ENCODE results near the gene ZNF578.
"Not testable (repeated sequence)": the region's sequence is repeated elsewhere in the genome, so short reads cannot be mapped to it uniquely, and the experiment has no call there.

ZNF578 gene

GRCh38 chr19:52453324-52454094 lies at the start of gene ZNF578:
Gene ZNF578 (plus strand): TSS chr19:52453553. CDS start chr19:52501846, 48,293 bp downstream.
- H3K36me3 Mint-ChIP-seq (ENCODE audit: low read depth) = peaks cover 80% of the 10 kb centered on the region
- peaks cover 65% of the 10 kb centered on the region for H3K9me3 Mint-ChIP-seq
- H3K4me3 Mint-ChIP-seq = peak within 1 kb of the TSS; percentile 82
- H3K4me1 Mint-ChIP-seq (ENCODE audit: low read depth) = peaks cover 14% of the 10 kb centered on the region
- H3K27ac Mint-ChIP-seq = peak within 1 kb of the TSS; percentile 58
- peaks cover 17% of the 10 kb centered on the region for H3K27me3 Mint-ChIP-seq

- Mint-ChIP-seq H3K4me1 (ENCODE audit: low read depth) (no peaks in the 10 kb centered on the region), H3K36me3 (ENCODE audit: low read depth) (peaks cover 91% of the 10 kb centered on the region), H3K27me3 (no peaks in the 10 kb centered on the region), H3K9me3 (peaks cover 55% of the 10 kb centered on the region), H3K27ac (no peak overlapping the region), H3K4me3 (no peak overlapping the region)
Measured at GRCh38 chr19:52410276-52410675, 43.1 kb upstream of the ZNF578 start.

GRCh38 chr19:52415711-52416110 lies 37.6 kb upstream of the ZNF578 start:
- Mint-ChIP-seq H3K4me3 (no peak overlapping the region), H3K27ac (no peak overlapping the region), H3K36me3 (ENCODE audit: low read depth) (peaks cover 48% of the 10 kb centered on the region), H3K27me3 (no peaks in the 10 kb centered on the region), H3K9me3 (peaks cover 63% of the 10 kb centered on the region), H3K4me1 (ENCODE audit: low read depth) (no peaks in the 10 kb centered on the region)

- Mint-ChIP-seq H3K9me3 (peaks cover 35% of the 10 kb centered on the region), H3K27ac (no peak within 1 kb of the TSS), H3K4me1 (ENCODE audit: low read depth) (no peaks in the 10 kb centered on the region), H3K4me3 (no peak within 1 kb of the TSS), H3K36me3 (ENCODE audit: low read depth) (peaks cover 14% of the 10 kb centered on the region), H3K27me3 (no peaks in the 10 kb centered on the region)
Measured at GRCh38 chr19:52428937-52429336, 24.4 kb upstream of the ZNF578 start, which contains the start of gene ZNF534. Gene ZNF534 (plus strand): TSS chr19:52429148. CDS start chr19:52431475, 2,327 bp downstream.

GRCh38 chr19:52442179-52442578 lies 11.2 kb upstream of the ZNF578 start:
- H3K27me3 Mint-ChIP-seq = no peaks in the 10 kb centered on the region
- no peak overlapping the region for H3K27ac Mint-ChIP-seq
- H3K4me3 Mint-ChIP-seq = no peak overlapping the region
- H3K4me1 Mint-ChIP-seq (ENCODE audit: low read depth) = no peaks in the 10 kb centered on the region
- H3K9me3 Mint-ChIP-seq = peaks cover 53% of the 10 kb centered on the region
- H3K36me3 Mint-ChIP-seq (ENCODE audit: low read depth) = peaks cover 18% of the 10 kb centered on the region

- Mint-ChIP-seq H3K4me1 (ENCODE audit: low read depth) (no peaks in the 10 kb centered on the region), H3K27me3 (peaks cover 8% of the 10 kb centered on the region), H3K9me3 (peaks cover 53% of the 10 kb centered on the region), H3K4me3 (no peak overlapping the region), H3K27ac (no peak overlapping the region), H3K36me3 (ENCODE audit: low read depth) (peaks cover 21% of the 10 kb centered on the region)
Measured at GRCh38 chr19:52444506-52444905, 8.8 kb upstream of the ZNF578 start.

GRCh38 chr19:52451241-52451640 lies 2.1 kb upstream of the ZNF578 start:
- Mint-ChIP-seq H3K9me3 (peaks cover 59% of the 10 kb centered on the region), H3K27ac (no peak overlapping the region), H3K4me3 (no peak overlapping the region), H3K4me1 (ENCODE audit: low read depth) (peaks cover 14% of the 10 kb centered on the region), H3K36me3 (ENCODE audit: low read depth) (peaks cover 57% of the 10 kb centered on the region), H3K27me3 (peaks cover 17% of the 10 kb centered on the region)

- H3K4me1 Mint-ChIP-seq (ENCODE audit: low read depth) = no peaks in the 10 kb centered on the region
- no peak overlapping the region for H3K27ac Mint-ChIP-seq
- H3K9me3 Mint-ChIP-seq = peaks cover 63% of the 10 kb centered on the region
- H3K27me3 Mint-ChIP-seq = no peaks in the 10 kb centered on the region
- H3K36me3 Mint-ChIP-seq (ENCODE audit: low read depth) = peaks cover 61% of the 10 kb centered on the region
- H3K4me3 Mint-ChIP-seq = no peak overlapping the region
Measured at GRCh38 chr19:52464798-52465470, 11.6 kb downstream of the ZNF578 start.

GRCh38 chr19:52473655-52474350 lies 20.4 kb downstream of the ZNF578 start:
- H3K9me3 Mint-ChIP-seq = peaks cover 77% of the 10 kb centered on the region
- H3K36me3 Mint-ChIP-seq (ENCODE audit: low read depth) = peaks cover 75% of the 10 kb centered on the region
- no peak overlapping the region for H3K27ac Mint-ChIP-seq

GRCh38 chr19:52474351-52475127 lies 21.2 kb downstream of the ZNF578 start:
- peaks cover 74% of the 10 kb centered on the region for H3K9me3 Mint-ChIP-seq
- H3K36me3 Mint-ChIP-seq (ENCODE audit: low read depth) = peaks cover 73% of the 10 kb centered on the region

More at GRCh38 chr19:52473655-52474350, 20.4 kb downstream of the ZNF578 start:
- H3K4me3 Mint-ChIP-seq = no peak overlapping the region
- no peaks in the 10 kb centered on the region for H3K4me1 Mint-ChIP-seq (ENCODE audit: low read depth)
- H3K27me3 Mint-ChIP-seq = no peaks in the 10 kb centered on the region

GRCh38 chr19:52484111-52484743 lies 30.9 kb downstream of the ZNF578 start:
- not testable (repeated sequence) for H3K4me1 Mint-ChIP-seq (ENCODE audit: low read depth); H3K27ac Mint-ChIP-seq; H3K4me3 Mint-ChIP-seq
- Mint-ChIP-seq H3K36me3 (ENCODE audit: low read depth) (peaks cover 30% of the 10 kb centered on the region), H3K9me3 (peaks cover 32% of the 10 kb centered on the region), H3K27me3 (peaks cover 18% of the 10 kb centered on the region)

More at GRCh38 chr19:52474351-52475127, 21.2 kb downstream of the ZNF578 start:
- Mint-ChIP-seq H3K27me3 (no peaks in the 10 kb centered on the region), H3K4me1 (ENCODE audit: low read depth) (no peaks in the 10 kb centered on the region), H3K4me3 (no peak overlapping the region), H3K27ac (no peak overlapping the region)

GRCh38 chr19:52485064-52485463 lies 31.7 kb downstream of the ZNF578 start:
- Mint-ChIP-seq H3K9me3 (peaks cover 33% of the 10 kb centered on the region), H3K27me3 (peaks cover 18% of the 10 kb centered on the region), H3K36me3 (ENCODE audit: low read depth) (peaks cover 28% of the 10 kb centered on the region)
- not testable (repeated sequence) for H3K4me3 Mint-ChIP-seq; H3K27ac Mint-ChIP-seq; H3K4me1 Mint-ChIP-seq (ENCODE audit: low read depth)

- Mint-ChIP-seq H3K36me3 (ENCODE audit: low read depth) (peaks cover 25% of the 10 kb centered on the region), H3K9me3 (peaks cover 35% of the 10 kb centered on the region), H3K27me3 (peaks cover 18% of the 10 kb centered on the region)
- not testable (repeated sequence) for H3K27ac Mint-ChIP-seq; H3K4me3 Mint-ChIP-seq; H3K4me1 Mint-ChIP-seq (ENCODE audit: low read depth)
Measured at GRCh38 chr19:52485561-52486240, 32.3 kb downstream of the ZNF578 start.
